ENCODE measurements around the gene SDK1.

SDK1 gene

GRCh38 chr7:3469641-3470040 lies 168.6 kb downstream of the SDK1 start:
- no peak for DNase-seq

GRCh38 chr7:3480197-3480596 lies 179.1 kb downstream of the SDK1 start:
- DNase-seq: no peak

- no peak for DNase-seq
Observed at GRCh38 chr7:3481435-3481834, 180.4 kb downstream of the SDK1 start.

- peak; percentile 42 for DNase-seq
Observed at GRCh38 chr7:3482147-3482921, 181.3 kb downstream of the SDK1 start.

GRCh38 chr7:3486841-3487240 lies 185.8 kb downstream of the SDK1 start:
- no peak for DNase-seq

- DNase-seq: no peak
Observed at GRCh38 chr7:3488829-3489228, 187.8 kb downstream of the SDK1 start.

GRCh38 chr7:3493499-3493898 lies 192.4 kb downstream of the SDK1 start:
- DNase-seq: no peak

- no peak for DNase-seq
Observed at GRCh38 chr7:3494947-3495346, 193.9 kb downstream of the SDK1 start.

GRCh38 chr7:3495530-3495929 lies 194.5 kb downstream of the SDK1 start:
- no peak for DNase-seq

- no peak for DNase-seq
Observed at GRCh38 chr7:3495954-3496353, 194.9 kb downstream of the SDK1 start.

GRCh38 chr7:3497796-3498195 lies 196.7 kb downstream of the SDK1 start:
- no peak for DNase-seq

- DNase-seq: no peak
Observed at GRCh38 chr7:3501671-3502070, 200.6 kb downstream of the SDK1 start.

GRCh38 chr7:3504384-3504783 lies 203.3 kb downstream of the SDK1 start:
- no peak for DNase-seq

- DNase-seq: no peak
Observed at GRCh38 chr7:3510101-3511020, 209.3 kb downstream of the SDK1 start.

- no peak for DNase-seq
Observed at GRCh38 chr7:3517344-3517743, 216.3 kb downstream of the SDK1 start.

- DNase-seq: peak; percentile 68
Observed at GRCh38 chr7:3518546-3518945, 217.5 kb downstream of the SDK1 start.

- no peak for DNase-seq
Observed at GRCh38 chr7:3520206-3520605, 219.2 kb downstream of the SDK1 start.

GRCh38 chr7:3527496-3528124 lies 226.6 kb downstream of the SDK1 start:
- no peak for DNase-seq

GRCh38 chr7:3533040-3533439 lies 232.0 kb downstream of the SDK1 start:
- DNase-seq: no peak

- no peak for DNase-seq
Observed at GRCh38 chr7:3537210-3537875, 236.3 kb downstream of the SDK1 start.

GRCh38 chr7:3538041-3538440 lies 237.0 kb downstream of the SDK1 start:
- no peak for DNase-seq

GRCh38 chr7:3540456-3541220 lies 239.6 kb downstream of the SDK1 start:
- no peak for DNase-seq

Measured in NCI-H526 treated with DMSO at 0.1 percent for 48 hours (cell line).